Endothelial cell of umbilical vein (primary cell): Measurements from ENCODE around the gene AMZ1. TPM values are rescaled to one million over a fixed set of nuclear protein-coding genes. Genes with fewer than 3 reads are reported as not detected.

Experiments used
- BruUV-seq: library from RNA; stranded (reverse); fragments of 400-500 nt; replicated peaks from 2 replicates; lab custom pipeline; 2021; lab: Mats Ljungman, UMichigan
- CTCF ChIA-PET: fragments of 300-600, 350-600 bp; sonication (Branson Sonifier 250); formaldehyde crosslinking; loops from one replicate; lab custom pipeline; 2021; ENCODE audit warnings: antibody characterized with exemption, inconsistent platforms; lab: Charles Lee
- POLR2A ChIA-PET: fragments of 300-600, 350-600 bp; sonication (Branson Sonifier 250); formaldehyde crosslinking; loops from one replicate; lab custom pipeline; 2021; ENCODE audit warnings: antibody characterized with exemption, inconsistent platforms; lab: Charles Lee
- DNase-seq: peaks from one replicate; pipeline ENCODE4 v3.0.0-alpha.2; 2011; ENCODE audit warnings: low read depth, low spot score
- FAIRE-seq: peaks from 2 replicates; lab custom pipeline; 2011; peaks lifted over from hg19 to GRCh38; lab: Jason Lieb, UNC
- H2AFZ ChIP-seq: 2 replicates; pipeline ENCODE4 v1.6.0; 2012; ENCODE audit warnings: low read depth, low read length, control low read depth, inconsistent platforms
- H3K27ac ChIP-seq: 2 replicates; pipeline ENCODE4 v1.5.1; 2011; ENCODE audit warnings: low read depth, mild to moderate bottlenecking, control low read depth, low read length, moderate library complexity; ENCODE audit not compliant: insufficient read depth
- H3K27me3 ChIP-seq, 2 experiments: 2 replicates each; pipeline versions ENCODE4 v1.6.0 to v1.6.1; 2011; ENCODE audit warnings: low read length in 2 of 2, mixed read lengths in 1 of 2; ENCODE audit not compliant: control insufficient read depth in 2 of 2, insufficient read depth in 2 of 2
- H3K36me3 ChIP-seq, 2 experiments: 2 replicates in 1 of 2; 3 replicates in 1 of 2; pipeline ENCODE4 v1.5.1; 2011; ENCODE audit warnings: low read length in 2 of 2, mild to moderate bottlenecking in 1 of 2, moderate library complexity in 1 of 2; ENCODE audit not compliant: control insufficient read depth in 2 of 2, insufficient read depth in 2 of 2; ENCODE audit errors: extremely low read depth in 1 of 2
- H3K4me1 ChIP-seq: 3 replicates; pipeline ENCODE4 v1.5.1; 2011; ENCODE audit warnings: mild to moderate bottlenecking, low read length; ENCODE audit not compliant: control insufficient read depth, insufficient read depth; ENCODE audit errors: extremely low read depth
- H3K4me2 ChIP-seq: 2 replicates; pipeline ENCODE4 v1.6.1; 2011; ENCODE audit warnings: low read length, control low read depth, mixed read lengths; ENCODE audit not compliant: insufficient read depth
- H3K4me3 ChIP-seq, 3 experiments: fragments of 200-600 bp in 1 of 3; sonication (generic), shearing (Covaris generic) in 1 of 3; replicated peaks in 1 of 3; 2 replicates each; pipeline ENCODE4 v1.5.1; 2011 to 2016; ENCODE audit warnings: control low read depth in 3 of 3, low read length in 3 of 3, mild to moderate bottlenecking in 2 of 3, inconsistent platforms in 1 of 3, low read depth in 1 of 3, moderate library complexity in 1 of 3; ENCODE audit not compliant: insufficient read depth in 1 of 3
- H3K79me2 ChIP-seq: 2 replicates; pipeline ENCODE4 v1.6.0; 2012; ENCODE audit warnings: low read length, inconsistent platforms; ENCODE audit not compliant: control insufficient read depth, insufficient read depth
- H3K9ac ChIP-seq: replicated peaks from 2 replicates; pipeline ENCODE3; 2011; ENCODE audit warnings: low read length, control low read depth; ENCODE audit not compliant: insufficient read depth; ENCODE audit errors: extremely low read depth
- H3K9me1 ChIP-seq: replicated peaks from 3 replicates; pipeline ENCODE4 v1.6.0; 2011; ENCODE audit warnings: mild to moderate bottlenecking, low read length; ENCODE audit not compliant: control insufficient read depth, insufficient read depth; ENCODE audit errors: extremely low read depth
- H3K9me3 ChIP-seq: replicated peaks from 2 replicates; pipeline ENCODE4 v1.5.1; 2012; ENCODE audit warnings: low read length, inconsistent platforms; ENCODE audit not compliant: control insufficient read depth, insufficient read depth
- H4K20me1 ChIP-seq: replicated peaks from 2 replicates; pipeline ENCODE3; 2011; ENCODE audit warnings: mild to moderate bottlenecking, low read length; ENCODE audit not compliant: control insufficient read depth, insufficient read depth; ENCODE audit errors: extremely low read depth
- JUN ChIP-seq: IDR thresholded peaks from 2 replicates; pipeline ENCODE4 v1.6.1; 2011; ENCODE audit warnings: borderline replicate concordance, low read depth; ENCODE audit not compliant: insufficient read length, insufficient read depth
- dilution Hi-C: fragments of 300-500 bp; cut with MboI; formaldehyde crosslinking; loops from one replicate; pipeline ENCODE4 v1.15.0; 2019; ENCODE audit warnings: low sequenced_read_pairs; ENCODE audit not compliant: extremely low pct_ligation_motif_present
- intact Hi-C: fragments of 100-400 bp; cut with micrococcal nuclease; formaldehyde crosslinking; loops from one replicate; pipeline ENCODE4 v1.10.0; 2022
- polyA plus RNA-seq, 4 experiments: library from polyadenylated mRNA; depleted of rRNA in 3 of 4; stranded (reverse) in 3 of 4; unstranded in 1 of 4; fragments of >200 nt; gene quantifications; 2 replicates each; pipeline versions ENCODE4 v1.2.1 to v1.2.3, GENCODE V29; 2011 to 2012; ENCODE audit warnings: missing spikeins in 1 of 4
- total RNA-seq: library from RNA; stranded (reverse); gene quantifications from 2 replicates; pipeline ENCODE4 v1.2.3, GENCODE V29; 2021
- TF ChIP-seq, protein P1 (sequence below), 2 donors: IDR thresholded peaks; 1 replicate in 1 of 2; 2 replicates in 1 of 2; pipeline ENCODE4 v1.5.1; 2011; ENCODE audit warnings: low read length in 2 of 2, mild to moderate bottlenecking in 2 of 2, moderate library complexity in 2 of 2, control low read depth in 1 of 2, inconsistent platforms in 1 of 2, low read depth in 1 of 2; ENCODE audit not compliant: insufficient read depth in 1 of 2; ENCODE audit errors: extremely low read depth in 1 of 2

Gene AMZ1
- total and polyA plus RNA-seq, 2 donors (not counting 3 experiments of a cell fraction or from before 2014, with no cell fraction given): not detected

DNA sequence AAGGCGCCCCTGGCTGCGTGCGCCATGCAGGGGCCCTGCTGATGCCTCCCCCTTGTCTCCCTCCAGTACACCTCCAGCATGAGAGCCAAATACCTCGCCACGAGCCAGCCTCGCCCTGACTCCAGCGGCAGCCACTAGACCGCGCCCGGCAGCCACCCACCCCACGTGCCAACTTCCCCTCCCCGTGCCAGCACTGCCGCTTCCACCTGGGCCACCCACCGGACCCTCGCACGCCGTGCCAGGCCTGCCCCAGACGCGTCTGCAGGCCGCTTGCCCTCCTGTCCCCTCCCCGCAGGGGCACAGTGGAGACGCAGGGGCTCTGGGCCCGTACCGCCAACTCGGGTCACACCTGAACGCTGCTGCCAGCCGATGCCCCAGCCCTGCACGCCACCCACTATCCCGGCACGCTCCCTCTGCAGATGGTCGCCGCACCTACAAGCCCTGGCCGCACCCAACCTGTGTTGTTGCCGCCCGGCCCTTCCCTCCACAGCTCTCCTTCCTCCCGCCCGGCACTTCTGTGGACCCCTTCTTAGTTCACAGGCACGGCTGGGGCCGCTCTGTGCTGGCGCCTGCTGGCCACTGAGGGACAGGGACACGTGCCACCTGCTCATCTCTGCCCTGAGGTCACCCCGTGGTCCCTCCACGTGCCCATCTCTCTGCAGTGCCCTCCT lies 26.3 kb upstream of the AMZ1 start:
- Histone ChIP-seq H4K20me1 (no peaks in the 10 kb centered on the region), H3K9me3 (no peaks in the 10 kb centered on the region), H3K36me3 (peaks cover 2 to 34% of the 10 kb centered on the region in 2 experiments), H3K27me3 (no peaks in the 10 kb centered on the region), H3K4me2 (no peak overlapping the region), H3K9ac (no peak overlapping the region), H3K4me3 (no peak overlapping the region), H2AFZ (no peak overlapping the region), H3K79me2 (no peaks in the 10 kb centered on the region), H3K4me1 (peaks cover 14% of the 10 kb centered on the region), H3K27ac (no peak overlapping the region), H3K9me1 (no peaks in the 10 kb centered on the region)
- no peak for FAIRE-seq
- CTCF ChIA-PET: interaction anchor here (0.8 to 1.1 kb wide), 3 partner anchors 9 to 56 kb away, joined by 4 to 5 read pairs (median 4); no protein-coding TSS in a partner anchor
- TF ChIP-seq JUN: no peak
- TF ChIP-seq, protein P1, sequence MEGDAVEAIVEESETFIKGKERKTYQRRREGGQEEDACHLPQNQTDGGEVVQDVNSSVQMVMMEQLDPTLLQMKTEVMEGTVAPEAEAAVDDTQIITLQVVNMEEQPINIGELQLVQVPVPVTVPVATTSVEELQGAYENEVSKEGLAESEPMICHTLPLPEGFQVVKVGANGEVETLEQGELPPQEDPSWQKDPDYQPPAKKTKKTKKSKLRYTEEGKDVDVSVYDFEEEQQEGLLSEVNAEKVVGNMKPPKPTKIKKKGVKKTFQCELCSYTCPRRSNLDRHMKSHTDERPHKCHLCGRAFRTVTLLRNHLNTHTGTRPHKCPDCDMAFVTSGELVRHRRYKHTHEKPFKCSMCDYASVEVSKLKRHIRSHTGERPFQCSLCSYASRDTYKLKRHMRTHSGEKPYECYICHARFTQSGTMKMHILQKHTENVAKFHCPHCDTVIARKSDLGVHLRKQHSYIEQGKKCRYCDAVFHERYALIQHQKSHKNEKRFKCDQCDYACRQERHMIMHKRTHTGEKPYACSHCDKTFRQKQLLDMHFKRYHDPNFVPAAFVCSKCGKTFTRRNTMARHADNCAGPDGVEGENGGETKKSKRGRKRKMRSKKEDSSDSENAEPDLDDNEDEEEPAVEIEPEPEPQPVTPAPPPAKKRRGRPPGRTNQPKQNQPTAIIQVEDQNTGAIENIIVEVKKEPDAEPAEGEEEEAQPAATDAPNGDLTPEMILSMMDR (IDR thresholded peaks at IDR 0.05; ENCODE audit: extremely low read depth in 1 of 2, insufficient read depth in 1 of 2, low read depth in 1 of 2, low read length in 2 of 2): peak in 1 of 2 donors; percentile 2
- BruUV-seq: no TSS peak
- intact Hi-C loops (loop anchor here (2.0 to 5.0 kb wide), 4 partner anchors 21 to 184 kb away; partner anchors contain the start of genes BRAT1, GRIFIN and IQCE), dilution Hi-C loops (no loop called here)
- POLR2A ChIA-PET: no interaction called here
- no peak for DNase-seq
